G401.6 (cell line): Measurements from ENCODE around the gene TAOK2.
"Not testable (repeated sequence)": the region's sequence is repeated elsewhere in the genome, so short reads cannot be mapped to it uniquely, and the experiment has no call there.

Experiments
- FAIRE-seq: peaks from 2 replicates; lab custom pipeline; 2012; peaks lifted over from hg19 to GRCh38; lab: Jason Lieb, UNC

TAOK2 gene

GRCh38 chr16:30025574-30025973 lies 51.9 kb downstream of the TAOK2 start:
- FAIRE-seq: no peak

GRCh38 chr16:30026449-30026848 lies 52.8 kb downstream of the TAOK2 start:
- no peak for FAIRE-seq

- no peak for FAIRE-seq
Measured at GRCh38 chr16:30027588-30028437, 54.1 kb downstream of the TAOK2 start.

- no peak for FAIRE-seq
Measured at GRCh38 chr16:30028438-30029076, 54.9 kb downstream of the TAOK2 start.

- FAIRE-seq: no peak
Measured at GRCh38 chr16:30030011-30030685, 56.5 kb downstream of the TAOK2 start.

GRCh38 chr16:30030841-30031413 lies 57.3 kb downstream of the TAOK2 start, which contains the start of gene TLCD3B:
Gene TLCD3B (minus strand): TSS chr16:30031271. CDS start chr16:30030527, 744 bp downstream.
- FAIRE-seq: no peak

GRCh38 chr16:30031477-30031918 lies 57.8 kb downstream of the TAOK2 start:
- no peak for FAIRE-seq

GRCh38 chr16:30032083-30032819 lies 58.6 kb downstream of the TAOK2 start:
- peak; percentile 79 for FAIRE-seq

- no peak for FAIRE-seq
Measured at GRCh38 chr16:30033270-30033669, 59.6 kb downstream of the TAOK2 start.

- FAIRE-seq: no peak
Measured at GRCh38 chr16:30040221-30040620, 66.6 kb downstream of the TAOK2 start.

GRCh38 chr16:30040690-30041089 lies 67.0 kb downstream of the TAOK2 start:
- not testable (repeated sequence) for FAIRE-seq

GRCh38 chr16:30041841-30042240 lies 68.2 kb downstream of the TAOK2 start:
- FAIRE-seq: peak; percentile 90
